HEK293 (cell line): ENCODE measurements around the gene AIFM1.

Experiments
- ATF2 ChIP-seq: fragments of 450-650 bp; formaldehyde crosslinking; IDR thresholded peaks from 2 replicates; pipeline ENCODE4 v1.5.1; 2016; ENCODE audit warnings: missing biosample characterization, missing genetic modification characterization, low read depth
- CTCF ChIP-seq: fragments of 450-650 bp; formaldehyde crosslinking; IDR thresholded peaks from 2 replicates; pipeline ENCODE4 v1.5.1; 2016; ENCODE audit warnings: missing biosample characterization, missing genetic modification characterization
- HIC1 ChIP-seq: fragments of 450-650 bp; formaldehyde crosslinking; IDR thresholded peaks from 2 replicates; pipeline ENCODE4 v1.5.1; 2016; ENCODE audit warnings: missing biosample characterization, missing genetic modification characterization
- RBAK ChIP-seq: fragments of 450-650 bp; formaldehyde crosslinking; IDR thresholded peaks from 2 replicates; pipeline ENCODE4 v1.5.1; 2016; ENCODE audit warnings: missing biosample characterization, missing genetic modification characterization
- ZBTB7A ChIP-seq: fragments of 450-650 bp; formaldehyde crosslinking; IDR thresholded peaks from 2 replicates; pipeline ENCODE4 v1.5.1; 2016; ENCODE audit warnings: low read depth, missing biosample characterization, missing genetic modification characterization
- ZEB2 ChIP-seq: fragments of 450-650 bp; formaldehyde crosslinking; IDR thresholded peaks from 2 replicates; pipeline ENCODE4 v1.5.1; 2016; ENCODE audit warnings: missing biosample characterization, missing genetic modification characterization
- ZNF184 ChIP-seq: fragments of 450-650 bp; IDR thresholded peaks from 2 replicates; pipeline ENCODE4 v1.5.1; 2018; ENCODE audit warnings: missing biosample characterization, mild to moderate bottlenecking, missing genetic modification characterization
- ZNF335 ChIP-seq: fragments of 450-650 bp; formaldehyde crosslinking; conservative IDR thresholded peaks from 2 replicates; pipeline ENCODE4 v1.5.1; 2016; ENCODE audit warnings: missing biosample characterization, missing genetic modification characterization
- ZNF433 ChIP-seq: fragments of 450-650 bp; formaldehyde crosslinking; IDR thresholded peaks from 2 replicates; pipeline ENCODE4 v1.5.1; 2016; ENCODE audit warnings: missing biosample characterization, missing genetic modification characterization, low read depth
- ZNF621 ChIP-seq: fragments of 450-650 bp; formaldehyde crosslinking; IDR thresholded peaks from 2 replicates; pipeline ENCODE4 v1.5.1; 2017; ENCODE audit warnings: missing biosample characterization, missing genetic modification characterization
- ZNF768 ChIP-seq: fragments of 450-650 bp; formaldehyde crosslinking; IDR thresholded peaks from 2 replicates; pipeline ENCODE4 v1.5.1; 2018; ENCODE audit warnings: missing biosample characterization, mild to moderate bottlenecking, missing genetic modification characterization
- TF ChIP-seq, protein P1 (sequence below): fragments of 450-650 bp; formaldehyde crosslinking; IDR thresholded peaks from 2 replicates; pipeline ENCODE4 v1.5.1; 2017; ENCODE audit warnings: missing biosample characterization, missing genetic modification characterization

DNA sequence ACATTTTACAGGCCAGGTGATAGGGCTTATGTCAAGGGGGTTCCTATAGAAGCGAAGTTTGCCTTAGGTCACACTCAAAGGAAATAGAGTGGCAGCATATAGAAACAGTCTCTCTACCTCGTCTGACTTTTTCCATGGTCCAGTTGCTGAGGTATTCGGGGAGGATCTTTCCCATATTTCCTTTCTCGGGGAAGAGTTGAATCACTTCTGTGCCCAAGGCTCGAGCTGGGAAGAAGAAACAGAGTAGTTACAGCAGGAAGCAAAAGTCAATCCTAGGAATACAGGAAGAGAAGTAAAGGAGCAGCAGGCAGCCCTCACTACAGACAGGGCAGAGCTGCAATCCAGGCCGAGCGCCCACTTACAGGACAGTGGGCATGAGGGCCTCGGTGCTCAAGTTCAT lies 28.7 kb downstream of the AIFM1 start:
- TF ChIP-seq ZEB2 (tag by site-specific recombination) (no peak), ATF2 (tag by site-specific recombination) (no peak), ZBTB7A (tag by site-specific recombination) (no peak), CTCF (tag by site-specific recombination) (no peak), ZNF433 (tag by site-specific recombination) (no peak), ZNF184 (tag by site-specific recombination) (no peak), RBAK (tag by site-specific recombination) (no peak), ZNF335 (tag by site-specific recombination) (no peak), HIC1 (tag by site-specific recombination) (no peak), ZNF621 (no peak), ZNF768 (tag by site-specific recombination) (no peak)
- TF ChIP-seq, protein P1, sequence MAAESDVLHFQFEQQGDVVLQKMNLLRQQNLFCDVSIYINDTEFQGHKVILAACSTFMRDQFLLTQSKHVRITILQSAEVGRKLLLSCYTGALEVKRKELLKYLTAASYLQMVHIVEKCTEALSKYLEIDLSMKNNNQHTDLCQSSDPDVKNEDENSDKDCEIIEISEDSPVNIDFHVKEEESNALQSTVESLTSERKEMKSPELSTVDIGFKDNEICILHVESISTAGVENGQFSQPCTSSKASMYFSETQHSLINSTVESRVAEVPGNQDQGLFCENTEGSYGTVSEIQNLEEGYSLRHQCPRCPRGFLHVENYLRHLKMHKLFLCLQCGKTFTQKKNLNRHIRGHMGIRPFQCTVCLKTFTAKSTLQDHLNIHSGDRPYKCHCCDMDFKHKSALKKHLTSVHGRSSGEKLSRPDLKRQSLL (tag by site-specific recombination) = no peak
